ENCODE measurements around the gene DYTN.

DNA sequence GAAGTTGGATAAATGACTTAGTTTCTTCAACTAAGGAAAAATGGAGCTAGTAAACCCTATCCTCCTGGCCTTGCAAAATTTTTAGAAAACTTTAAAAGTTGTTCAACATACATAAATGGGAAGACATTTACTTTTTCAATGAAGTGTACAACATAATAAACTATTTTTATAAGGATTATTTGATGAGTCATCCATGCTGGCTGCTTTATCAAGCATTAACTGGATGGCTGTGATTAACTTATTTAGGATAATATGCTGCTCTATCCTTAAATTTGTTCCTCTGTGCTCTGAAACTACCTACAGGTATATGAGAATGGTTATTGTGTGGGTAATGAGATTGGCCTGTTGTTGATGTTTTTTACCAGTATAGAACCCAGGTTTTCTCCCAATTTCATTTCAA is 21.3 kb downstream of the DYTN start:
- TF ChIP-seq, protein P1, sequence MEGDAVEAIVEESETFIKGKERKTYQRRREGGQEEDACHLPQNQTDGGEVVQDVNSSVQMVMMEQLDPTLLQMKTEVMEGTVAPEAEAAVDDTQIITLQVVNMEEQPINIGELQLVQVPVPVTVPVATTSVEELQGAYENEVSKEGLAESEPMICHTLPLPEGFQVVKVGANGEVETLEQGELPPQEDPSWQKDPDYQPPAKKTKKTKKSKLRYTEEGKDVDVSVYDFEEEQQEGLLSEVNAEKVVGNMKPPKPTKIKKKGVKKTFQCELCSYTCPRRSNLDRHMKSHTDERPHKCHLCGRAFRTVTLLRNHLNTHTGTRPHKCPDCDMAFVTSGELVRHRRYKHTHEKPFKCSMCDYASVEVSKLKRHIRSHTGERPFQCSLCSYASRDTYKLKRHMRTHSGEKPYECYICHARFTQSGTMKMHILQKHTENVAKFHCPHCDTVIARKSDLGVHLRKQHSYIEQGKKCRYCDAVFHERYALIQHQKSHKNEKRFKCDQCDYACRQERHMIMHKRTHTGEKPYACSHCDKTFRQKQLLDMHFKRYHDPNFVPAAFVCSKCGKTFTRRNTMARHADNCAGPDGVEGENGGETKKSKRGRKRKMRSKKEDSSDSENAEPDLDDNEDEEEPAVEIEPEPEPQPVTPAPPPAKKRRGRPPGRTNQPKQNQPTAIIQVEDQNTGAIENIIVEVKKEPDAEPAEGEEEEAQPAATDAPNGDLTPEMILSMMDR (IDR thresholded peaks at IDR 0.05; ENCODE audit: low read length) = no peak
- TF ChIP-seq EZH2phosphoT487 (IDR thresholded peaks at IDR 0.05; ENCODE audit: low read length) = no peak

All from MM.1S (cell line).